ENCODE data around the gene EIF2B1.
"Not testable (repeated sequence)": the region's sequence is repeated elsewhere in the genome, so short reads cannot be mapped to it uniquely, and the experiment has no call there.

DNA sequence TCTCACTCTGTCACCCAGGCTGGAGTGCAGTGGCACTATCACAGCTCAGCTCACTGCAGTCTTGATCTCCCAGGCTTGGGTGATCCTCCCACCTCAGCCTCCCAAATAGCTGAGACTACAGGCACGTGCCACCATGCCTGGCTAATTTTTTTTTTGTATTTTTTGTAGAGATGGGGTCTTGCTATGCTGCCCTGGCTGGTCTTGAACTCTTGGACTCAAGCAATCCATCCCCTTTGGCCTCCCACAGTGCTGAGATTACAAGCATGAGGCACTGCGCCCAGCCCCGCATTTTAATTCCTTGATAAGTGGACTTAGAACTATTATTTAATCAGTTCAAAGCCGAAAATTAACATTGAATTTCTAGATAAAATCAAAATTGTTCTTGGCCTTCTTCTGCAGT lies 54.7 kb downstream of the EIF2B1 start:
- not testable (repeated sequence) for TF ChIP-seq CSDC2 (CRISPR knock-in tag; IDR thresholded peaks at IDR 0.05); RARB (CRISPR knock-in tag; IDR thresholded peaks at IDR 0.05); ZNF70 (CRISPR knock-in tag; IDR thresholded peaks at IDR 0.05); ARNTL (CRISPR knock-in tag; IDR thresholded peaks at IDR 0.05; ENCODE audit: borderline replicate concordance, low read depth); ZNF565 (CRISPR knock-in tag; conservative IDR thresholded peaks at IDR 0.05; ENCODE audit: low read depth); ZFP30 (CRISPR knock-in tag; IDR thresholded peaks at IDR 0.05)
- TF ChIP-seq, protein P1, sequence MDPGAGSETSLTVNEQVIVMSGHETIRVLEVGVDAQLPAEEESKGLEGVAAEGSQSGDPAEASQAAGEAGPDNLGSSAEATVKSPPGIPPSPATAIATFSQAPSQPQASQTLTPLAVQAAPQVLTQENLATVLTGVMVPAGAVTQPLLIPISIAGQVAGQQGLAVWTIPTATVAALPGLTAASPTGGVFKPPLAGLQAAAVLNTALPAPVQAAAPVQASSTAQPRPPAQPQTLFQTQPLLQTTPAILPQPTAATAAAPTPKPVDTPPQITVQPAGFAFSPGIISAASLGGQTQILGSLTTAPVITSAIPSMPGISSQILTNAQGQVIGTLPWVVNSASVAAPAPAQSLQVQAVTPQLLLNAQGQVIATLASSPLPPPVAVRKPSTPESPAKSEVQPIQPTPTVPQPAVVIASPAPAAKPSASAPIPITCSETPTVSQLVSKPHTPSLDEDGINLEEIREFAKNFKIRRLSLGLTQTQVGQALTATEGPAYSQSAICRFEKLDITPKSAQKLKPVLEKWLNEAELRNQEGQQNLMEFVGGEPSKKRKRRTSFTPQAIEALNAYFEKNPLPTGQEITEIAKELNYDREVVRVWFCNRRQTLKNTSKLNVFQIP (CRISPR knock-in tag; IDR thresholded peaks at IDR 0.05; ENCODE audit: borderline replicate concordance, low read depth) = not testable (repeated sequence)
- TF ChIP-seq, protein P2, sequence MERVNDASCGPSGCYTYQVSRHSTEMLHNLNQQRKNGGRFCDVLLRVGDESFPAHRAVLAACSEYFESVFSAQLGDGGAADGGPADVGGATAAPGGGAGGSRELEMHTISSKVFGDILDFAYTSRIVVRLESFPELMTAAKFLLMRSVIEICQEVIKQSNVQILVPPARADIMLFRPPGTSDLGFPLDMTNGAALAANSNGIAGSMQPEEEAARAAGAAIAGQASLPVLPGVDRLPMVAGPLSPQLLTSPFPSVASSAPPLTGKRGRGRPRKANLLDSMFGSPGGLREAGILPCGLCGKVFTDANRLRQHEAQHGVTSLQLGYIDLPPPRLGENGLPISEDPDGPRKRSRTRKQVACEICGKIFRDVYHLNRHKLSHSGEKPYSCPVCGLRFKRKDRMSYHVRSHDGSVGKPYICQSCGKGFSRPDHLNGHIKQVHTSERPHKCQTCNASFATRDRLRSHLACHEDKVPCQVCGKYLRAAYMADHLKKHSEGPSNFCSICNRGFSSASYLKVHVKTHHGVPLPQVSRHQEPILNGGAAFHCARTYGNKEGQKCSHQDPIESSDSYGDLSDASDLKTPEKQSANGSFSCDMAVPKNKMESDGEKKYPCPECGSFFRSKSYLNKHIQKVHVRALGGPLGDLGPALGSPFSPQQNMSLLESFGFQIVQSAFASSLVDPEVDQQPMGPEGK (CRISPR knock-in tag; IDR thresholded peaks at IDR 0.05; ENCODE audit: borderline replicate concordance) = not testable (repeated sequence)
